HG03457 (cell line): ENCODE data around the gene LPCAT1.
"Not testable (repeated sequence)": the region's sequence is repeated elsewhere in the genome, so short reads cannot be mapped to it uniquely, and the experiment has no call there.

Experiments
- ATAC-seq: cut with Tn5 transposase; IDR thresholded peaks from one replicate; pipeline ENCODE4 v1.9.1; 2021; ENCODE audit warnings: moderate number of reproducible peaks; ENCODE audit not compliant: unreplicated experiment

The LPCAT1 gene

GRCh38 chr5:1541702-1542400 is 18.1 kb upstream of the LPCAT1 start:
- ATAC-seq = no peak

DNA sequence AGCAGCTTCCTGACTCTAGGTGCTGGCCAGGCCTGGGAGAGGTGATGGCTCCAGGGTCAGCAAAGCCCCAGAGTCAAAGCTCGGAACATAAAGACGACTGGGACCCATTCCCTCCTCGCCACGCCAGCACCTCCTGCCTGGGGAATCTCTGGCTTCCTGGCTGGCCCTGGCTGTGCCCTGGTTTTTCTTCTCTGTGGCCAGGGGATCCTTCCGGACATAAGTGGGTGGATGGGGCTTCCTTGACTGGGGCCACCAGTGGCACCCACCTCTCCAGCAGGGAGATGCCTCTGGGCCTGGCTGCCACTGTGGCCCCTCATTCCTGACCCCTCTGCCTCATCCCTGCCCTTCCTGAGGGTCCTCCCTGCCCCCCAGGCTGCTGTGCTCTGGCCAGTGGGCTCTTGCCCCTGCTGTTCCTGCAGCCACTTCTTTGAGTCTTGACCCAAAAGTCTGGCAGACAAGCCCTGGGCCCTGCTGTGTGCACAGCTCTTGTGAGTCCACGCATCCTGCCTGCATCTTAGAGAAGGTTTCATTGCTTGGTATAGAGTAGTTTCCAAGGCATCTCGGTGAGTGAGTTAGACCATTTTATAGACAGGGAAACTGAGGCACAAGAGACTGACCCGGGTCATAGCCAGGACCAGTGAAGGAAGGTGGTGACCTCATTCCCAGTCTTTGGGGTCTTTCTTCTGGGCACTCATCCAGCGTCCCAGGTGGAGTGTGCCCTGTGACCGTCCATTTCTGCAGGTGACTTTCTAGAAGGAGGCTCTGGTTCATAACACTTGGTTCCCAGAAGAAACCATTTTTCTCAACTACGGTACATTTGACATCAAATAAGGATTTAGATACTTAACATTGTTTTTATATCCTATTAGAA is 17.3 kb upstream of the LPCAT1 start:
- no peak for ATAC-seq

DNA sequence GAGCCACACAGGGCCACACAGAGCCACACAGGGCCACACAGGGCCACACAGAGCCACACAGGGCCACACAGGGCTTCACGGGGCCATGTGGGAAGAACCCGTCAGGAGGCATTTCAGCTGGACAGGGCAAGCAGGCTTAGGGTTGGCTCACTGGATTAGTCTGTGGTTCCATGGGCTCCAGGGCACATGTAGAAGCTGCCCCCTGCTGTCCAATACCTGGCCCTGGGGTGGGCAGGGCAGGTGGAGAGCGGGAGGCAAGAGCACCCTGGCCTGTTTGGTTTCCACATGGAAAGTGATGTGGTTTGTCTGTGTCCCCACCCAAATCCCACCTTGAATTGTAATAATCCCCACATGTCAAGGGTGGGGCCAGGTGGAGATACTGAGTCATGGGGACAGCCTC is 16.4 kb upstream of the LPCAT1 start:
- ATAC-seq = no peak

DNA sequence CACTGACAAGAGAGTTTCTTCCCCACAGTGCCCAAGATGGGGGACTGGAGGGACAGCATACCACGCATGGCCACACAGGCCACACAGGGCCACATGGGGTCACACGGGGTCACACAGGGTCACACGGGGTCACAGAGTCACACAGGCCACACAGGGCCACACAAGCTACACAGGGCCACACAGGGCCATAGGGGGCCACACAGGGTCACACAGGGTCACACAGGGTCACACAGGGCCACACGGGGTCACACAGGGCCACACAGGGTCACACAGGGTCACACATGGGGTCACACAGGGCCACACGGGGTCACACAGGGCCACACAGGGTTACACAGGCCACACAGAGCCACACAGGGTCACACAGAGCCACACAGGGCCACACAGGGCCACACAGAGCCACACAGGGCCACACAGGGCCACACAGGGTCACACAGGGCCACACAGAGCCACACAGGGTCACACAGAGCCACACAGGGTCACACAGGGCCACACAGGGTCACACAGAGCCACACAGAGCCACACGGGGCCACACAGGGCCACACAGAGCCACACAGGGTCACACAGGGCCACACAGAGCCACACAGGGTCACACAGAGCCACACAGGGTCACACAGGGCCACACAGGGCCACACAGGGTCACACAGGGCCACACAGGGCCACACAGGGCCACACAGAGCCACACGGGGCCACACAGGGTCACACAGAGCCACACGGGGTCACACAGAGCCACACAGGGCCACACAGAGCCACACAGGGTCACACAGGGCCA is 15.8 kb upstream of the LPCAT1 start:
- not testable (repeated sequence) for ATAC-seq

DNA sequence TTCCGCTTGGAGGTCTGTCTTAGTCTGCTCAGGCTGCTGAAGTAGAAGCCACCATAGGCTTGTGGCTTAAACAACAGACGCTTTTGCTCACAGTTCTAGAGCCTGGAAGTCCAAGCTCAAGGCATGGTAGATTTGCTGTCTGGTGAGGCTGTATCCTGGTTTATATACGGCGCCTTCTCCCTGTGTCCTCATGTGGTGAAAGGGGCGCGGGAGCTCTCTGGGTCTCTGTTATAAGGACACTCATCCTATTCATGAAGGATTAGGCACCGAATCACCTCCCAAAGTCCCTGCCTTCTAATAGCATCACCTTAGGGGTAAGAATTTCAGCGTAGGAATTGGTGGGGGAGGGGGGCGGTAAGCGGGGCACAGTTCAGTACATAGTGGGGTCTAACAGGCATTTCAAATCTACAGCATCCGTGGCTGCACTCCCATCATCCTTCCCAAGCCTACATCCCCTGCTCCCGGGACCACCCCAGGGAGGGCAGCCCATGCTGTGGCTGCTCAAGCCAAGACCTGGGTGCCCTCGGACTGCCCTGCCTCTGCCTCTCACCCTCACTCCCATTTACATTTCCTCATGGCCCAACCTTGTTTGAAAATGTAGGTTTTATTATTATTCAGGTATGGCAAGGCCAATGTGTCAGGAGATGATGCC is 15.1 kb upstream of the LPCAT1 start:
- ATAC-seq = no peak

- ATAC-seq = no peak
Measured at GRCh38 chr5:1538276-1538675, 14.5 kb upstream of the LPCAT1 start.

DNA sequence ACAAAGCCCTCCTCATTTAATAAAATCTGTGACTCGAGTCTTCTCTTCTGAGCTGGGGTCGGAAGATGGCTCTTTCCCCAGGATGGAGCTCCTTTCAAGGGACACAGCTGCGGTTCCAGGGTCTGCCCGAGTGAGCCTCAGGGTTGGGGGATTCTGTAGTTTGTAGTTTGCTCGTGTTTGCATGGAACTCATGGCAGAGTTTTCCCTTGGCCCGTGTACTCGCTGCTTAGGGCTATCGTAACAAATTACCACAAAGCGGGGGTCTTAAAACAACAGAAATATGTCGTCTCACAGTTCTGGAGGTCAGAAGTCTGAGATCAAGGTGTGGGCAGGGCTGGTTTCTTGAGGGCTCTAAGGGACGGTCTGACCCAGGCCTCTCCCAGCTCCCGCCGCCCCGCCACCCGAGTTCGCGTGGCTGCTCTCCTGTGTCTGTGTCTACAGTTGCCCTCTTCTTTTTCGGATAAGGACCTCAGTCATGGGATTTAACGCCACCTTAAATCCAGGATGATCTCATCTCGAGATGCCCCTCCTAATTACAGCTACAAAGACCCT is 13.9 kb upstream of the LPCAT1 start:
- no peak for ATAC-seq

- ATAC-seq = no peak
Measured at GRCh38 chr5:1536871-1537602, 13.3 kb upstream of the LPCAT1 start.

DNA sequence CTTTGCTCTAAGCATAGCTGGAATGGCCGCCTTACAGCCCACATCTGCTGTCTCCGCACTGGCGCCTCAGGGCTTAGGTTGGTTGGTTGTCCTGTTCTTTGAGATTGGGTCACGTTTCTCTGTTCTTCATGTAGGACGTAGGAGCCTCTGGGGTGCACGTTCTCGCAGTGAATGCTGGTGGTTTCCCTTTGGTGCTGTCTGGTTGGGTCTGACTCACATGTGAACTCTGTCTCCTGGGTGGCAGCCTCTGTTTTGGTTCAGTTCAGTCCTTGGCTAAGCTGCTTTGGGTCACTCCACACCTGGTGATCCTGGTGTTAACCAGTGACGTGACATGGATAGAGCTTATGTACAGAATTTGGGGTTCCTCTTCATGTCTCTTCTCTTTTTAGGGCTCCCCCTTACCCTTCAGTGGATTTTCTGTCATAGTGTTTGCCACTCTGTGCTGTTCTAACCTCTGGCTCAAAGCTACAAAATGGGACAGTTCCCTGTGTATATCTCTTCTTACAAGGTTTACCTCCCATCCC is 12.6 kb upstream of the LPCAT1 start:
- ATAC-seq = peak; percentile 94

DNA sequence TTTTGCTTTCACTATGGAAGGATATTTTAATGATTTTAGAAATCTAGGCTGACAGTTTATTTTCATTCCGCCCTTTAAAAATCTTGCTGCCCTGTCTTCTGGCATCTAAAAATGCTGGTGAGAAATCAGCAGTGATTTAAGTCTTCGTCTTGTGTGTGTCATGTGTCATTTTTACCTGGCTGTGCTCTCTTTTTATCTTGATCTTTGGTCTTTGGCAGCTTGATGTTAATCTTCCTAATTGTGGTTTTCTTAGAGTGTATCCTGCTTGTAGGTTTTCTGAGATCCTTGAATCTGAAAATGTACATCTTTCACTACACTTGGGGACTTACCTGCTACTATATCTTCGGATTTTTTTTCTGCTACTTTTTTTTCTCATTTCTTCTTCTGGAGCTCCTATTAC is 11.9 kb upstream of the LPCAT1 start:
- no peak for ATAC-seq

DNA sequence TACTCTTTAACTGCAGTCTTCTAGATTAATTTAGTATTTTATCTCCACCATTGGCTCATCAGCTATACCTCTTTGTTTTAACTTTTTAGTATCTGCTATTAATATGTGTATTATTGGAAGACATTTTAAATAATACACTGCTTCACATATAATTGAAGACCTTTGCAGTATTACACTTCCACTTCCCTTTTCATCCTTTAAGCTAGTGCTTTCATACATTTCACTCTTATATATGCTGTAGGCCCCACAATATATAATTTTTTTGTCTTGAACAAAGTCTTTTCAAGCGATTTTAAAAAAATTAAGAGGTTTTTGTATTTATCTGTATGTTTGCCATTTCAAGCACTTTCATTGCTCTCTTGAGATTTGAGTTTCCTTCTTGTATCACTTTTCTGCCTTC is 8.6 kb upstream of the LPCAT1 start:
- ATAC-seq = no peak

DNA sequence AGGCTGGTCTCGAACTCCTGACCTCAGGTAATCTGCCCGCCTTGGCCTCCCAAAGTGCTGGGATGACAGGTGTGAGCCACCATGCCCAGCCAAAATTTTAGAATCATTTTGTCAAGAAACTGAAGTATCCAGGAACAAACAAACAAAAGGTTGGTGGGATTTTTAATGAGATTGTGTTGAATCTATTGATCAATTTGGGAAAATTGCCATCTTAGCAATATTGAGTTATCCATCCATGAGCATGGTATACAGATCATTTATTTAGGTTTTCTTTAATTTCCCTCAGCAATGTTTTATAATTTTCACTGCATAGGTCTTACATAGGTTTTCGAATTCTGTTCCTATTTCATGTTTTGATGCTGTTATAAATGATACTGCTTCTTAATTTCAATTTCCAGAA is 5.7 kb upstream of the LPCAT1 start:
- ATAC-seq = no peak

GRCh38 chr5:1527533-1528205 is 3.9 kb upstream of the LPCAT1 start:
- no peak for ATAC-seq

DNA sequence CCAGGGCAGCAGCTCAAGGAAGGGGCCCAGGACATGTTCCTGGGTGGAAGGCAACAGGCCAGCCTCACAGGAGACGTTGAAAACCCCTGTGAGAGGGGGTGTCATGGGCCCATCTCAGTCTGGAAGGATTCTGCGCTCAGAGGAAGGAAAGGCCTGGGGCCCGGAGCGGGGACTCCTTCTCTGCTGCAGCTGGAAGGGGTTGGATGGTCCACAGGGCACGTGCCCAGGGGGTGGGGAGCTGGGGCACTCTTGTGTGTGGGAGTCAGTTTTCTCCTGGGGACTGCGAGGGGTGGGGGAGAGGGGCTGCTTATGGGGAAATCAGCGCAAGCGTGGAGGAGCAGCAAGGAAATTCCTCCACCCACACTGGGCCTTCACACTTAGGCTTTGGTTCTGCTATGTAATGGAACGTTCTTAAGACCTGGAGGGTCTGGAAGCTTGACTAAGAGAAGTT is 2.9 kb upstream of the LPCAT1 start:
- no peak for ATAC-seq

- no peak for ATAC-seq
Measured at GRCh38 chr5:1526190-1526631, 2.5 kb upstream of the LPCAT1 start.

- no peak for ATAC-seq
Measured at GRCh38 chr5:1525624-1526189, 1.9 kb upstream of the LPCAT1 start.

- ATAC-seq = no peak
Measured at GRCh38 chr5:1524799-1525623, 1.3 kb upstream of the LPCAT1 start.

GRCh38 chr5:1524481-1524798 is 680 bp upstream of the LPCAT1 start:
- no peak for ATAC-seq
